GM12878 (cell line): ENCODE data around the gene NPNT. TPM values are rescaled to one million over a fixed set of nuclear protein-coding genes. Genes with fewer than 3 reads are reported as not detected.

Experiments
- BCL3 ChIP-seq: IDR thresholded peaks from 2 replicates; pipeline ENCODE4 v1.6.1; 2011; ENCODE audit warnings: borderline replicate concordance, low read depth, mild to moderate bottlenecking, moderate library complexity, low read length; ENCODE audit not compliant: insufficient read depth, poor library complexity, severe bottlenecking
- BRCA1 ChIP-seq: IDR thresholded peaks from 2 replicates; pipeline ENCODE4 v1.6.1; 2011; ENCODE audit warnings: low read depth, low read length, improper control_type of control experiment
- HSF1 ChIP-seq: fragments of 150-350 bp; IDR thresholded peaks from 2 replicates; pipeline ENCODE4 v1.6.1; 2014; ENCODE audit warnings: mild to moderate bottlenecking, low read depth, low read length
- LARP7 ChIP-seq: fragments of 450-650 bp; IDR thresholded peaks from 2 replicates; pipeline ENCODE4 v1.6.1; 2017; ENCODE audit warnings: mild to moderate bottlenecking
- MXI1 ChIP-seq: fragments of 150-350 bp; IDR thresholded peaks from 2 replicates; pipeline ENCODE4 v1.6.1; 2011; ENCODE audit warnings: low read depth, mild to moderate bottlenecking, inconsistent platforms, low read length, improper control_type of control experiment
- MYB ChIP-seq: fragments of 150-350 bp; IDR thresholded peaks from 2 replicates; pipeline ENCODE4 v1.6.1; 2014; ENCODE audit warnings: mild to moderate bottlenecking, low read depth, low read length, borderline replicate concordance
- NKRF ChIP-seq: fragments of 450-650 bp; conservative IDR thresholded peaks from 2 replicates; pipeline ENCODE4 v1.6.1; 2017; ENCODE audit warnings: mild to moderate bottlenecking, moderate library complexity
- PML ChIP-seq: IDR thresholded peaks from 2 replicates; pipeline ENCODE4 v1.6.1; 2012; ENCODE audit warnings: low read length, inconsistent platforms
- RB1 ChIP-seq: fragments of 450-650 bp; formaldehyde crosslinking; IDR thresholded peaks from 2 replicates; pipeline ENCODE4 v1.6.1; 2017; ENCODE audit warnings: mild to moderate bottlenecking, borderline replicate concordance
- RELB ChIP-seq: fragments of 450-650 bp; IDR thresholded peaks from 2 replicates; pipeline ENCODE4 v1.6.1; 2017; ENCODE audit warnings: low read depth, mild to moderate bottlenecking, moderate library complexity
- SMAD1 ChIP-seq: fragments of 450-650 bp; IDR thresholded peaks from 2 replicates; pipeline ENCODE4 v1.6.1; 2018; ENCODE audit warnings: mild to moderate bottlenecking, low read depth; ENCODE audit not compliant: partially characterized antibody
- SUPT20H ChIP-seq: IDR thresholded peaks from 2 replicates; pipeline ENCODE4 v1.6.1; 2011; ENCODE audit warnings: low read depth, mild to moderate bottlenecking, low read length, moderate library complexity, borderline replicate concordance; ENCODE audit not compliant: control insufficient read depth
- ZNF217 ChIP-seq: fragments of 450-650 bp; IDR thresholded peaks from 2 replicates; pipeline ENCODE4 v1.6.1; 2017; ENCODE audit warnings: antibody characterized with exemption, mild to moderate bottlenecking
- polyA plus RNA-seq, 11 experiments: library from polyadenylated mRNA; depleted of rRNA in 4 of 11; unstranded in 6 of 11; stranded (reverse) in 5 of 11; fragments of >200 nt; fragmentation: Nextera tagmentation in 4 of 11; fragmentation: Illumina TruSeq in 1 of 11; extraction: Ambion mirVana in 4 of 11; extraction: Trizol in 1 of 11; gene quantifications; 1 replicate in 1 of 11; 2 replicates in 10 of 11; pipeline versions ENCODE4 v1.2.1 to v1.2.3, GENCODE V29; 2011 to 2016; ENCODE audit warnings: inconsistent platforms in 2 of 11, missing spikeins in 2 of 11, low read depth in 1 of 11
- total RNA-seq, 4 experiments: library from RNA; depleted of rRNA in 3 of 4; stranded (reverse); fragments of >200 nt in 3 of 4; fragmentation: Illumina TruSeq in 1 of 4; extraction: Trizol in 1 of 4; gene quantifications; 2 replicates each; pipeline versions ENCODE4 v1.2.1 to v1.2.3, GENCODE V29; 2013 to 2021

Gene NPNT
- total and polyA plus RNA-seq, 10 of the 15 experiments (the other 5 are each of a cell fraction or from before 2014, with no cell fraction given), result 0.18 to 70.5 (median 54.1) TPM

GRCh38 chr4:105998171-105999063 is 103.1 kb downstream of the NPNT start (continued):
- no peak for TF ChIP-seq HSF1
- no peak for TF ChIP-seq BCL3
- TF ChIP-seq SUPT20H, result no peak
- no peak for TF ChIP-seq LARP7
- TF ChIP-seq BRCA1, result no peak
- TF ChIP-seq NKRF, result no peak
- no peak for TF ChIP-seq PML
- TF ChIP-seq SMAD1, result no peak
- TF ChIP-seq MXI1, result no peak
- no peak for TF ChIP-seq RB1
- TF ChIP-seq MYB, result no peak
- no peak for TF ChIP-seq ZNF217
- TF ChIP-seq RELB, result no peak
- TF ChIP-seq, all 136 proteins: peak for 0
